PFSK-1 (cell line): Measurements from ENCODE around the gene EID3.

Source experiments
- FOXP2 ChIP-seq: optimal IDR thresholded peaks from 2 replicates; pipeline ENCODE3; 2011; ENCODE audit warnings: borderline replicate concordance, control low read depth, inconsistent platforms; ENCODE audit not compliant: insufficient read depth; ENCODE audit errors: extremely low read length, extremely low read depth
- POLR2AphosphoS5 ChIP-seq: IDR thresholded peaks from 2 replicates; pipeline ENCODE4 v1.6.1; 2012; ENCODE audit warnings: low read depth, mild to moderate bottlenecking, control low read depth, low read length, moderate library complexity
- SIN3A ChIP-seq: IDR thresholded peaks from 2 replicates; pipeline ENCODE4 v1.6.1; 2012; ENCODE audit warnings: mild to moderate bottlenecking, low read length, moderate library complexity, borderline replicate concordance; ENCODE audit not compliant: insufficient read depth
- TAF1 ChIP-seq: IDR thresholded peaks from 2 replicates; pipeline ENCODE4 v1.6.1; 2012; ENCODE audit warnings: low read length, control low read depth, borderline replicate concordance; ENCODE audit not compliant: insufficient read depth
- TF ChIP-seq, protein P1 (sequence below), 2 experiments: IDR thresholded peaks; 2 replicates each; pipeline versions ENCODE4 v1.6.1 to v1.8.0; 2011 to 2012; ENCODE audit warnings: low read depth in 2 of 2, low read length in 2 of 2, control low read depth in 1 of 2, inconsistent platforms in 1 of 2, mild to moderate bottlenecking in 1 of 2, moderate library complexity in 1 of 2; ENCODE audit not compliant: insufficient read depth in 1 of 2

EID3 gene

GRCh38 chr12:104333692-104334255 is 30.2 kb downstream of the EID3 start:
- TF ChIP-seq FOXP2 = no peak
- TF ChIP-seq, protein P1, sequence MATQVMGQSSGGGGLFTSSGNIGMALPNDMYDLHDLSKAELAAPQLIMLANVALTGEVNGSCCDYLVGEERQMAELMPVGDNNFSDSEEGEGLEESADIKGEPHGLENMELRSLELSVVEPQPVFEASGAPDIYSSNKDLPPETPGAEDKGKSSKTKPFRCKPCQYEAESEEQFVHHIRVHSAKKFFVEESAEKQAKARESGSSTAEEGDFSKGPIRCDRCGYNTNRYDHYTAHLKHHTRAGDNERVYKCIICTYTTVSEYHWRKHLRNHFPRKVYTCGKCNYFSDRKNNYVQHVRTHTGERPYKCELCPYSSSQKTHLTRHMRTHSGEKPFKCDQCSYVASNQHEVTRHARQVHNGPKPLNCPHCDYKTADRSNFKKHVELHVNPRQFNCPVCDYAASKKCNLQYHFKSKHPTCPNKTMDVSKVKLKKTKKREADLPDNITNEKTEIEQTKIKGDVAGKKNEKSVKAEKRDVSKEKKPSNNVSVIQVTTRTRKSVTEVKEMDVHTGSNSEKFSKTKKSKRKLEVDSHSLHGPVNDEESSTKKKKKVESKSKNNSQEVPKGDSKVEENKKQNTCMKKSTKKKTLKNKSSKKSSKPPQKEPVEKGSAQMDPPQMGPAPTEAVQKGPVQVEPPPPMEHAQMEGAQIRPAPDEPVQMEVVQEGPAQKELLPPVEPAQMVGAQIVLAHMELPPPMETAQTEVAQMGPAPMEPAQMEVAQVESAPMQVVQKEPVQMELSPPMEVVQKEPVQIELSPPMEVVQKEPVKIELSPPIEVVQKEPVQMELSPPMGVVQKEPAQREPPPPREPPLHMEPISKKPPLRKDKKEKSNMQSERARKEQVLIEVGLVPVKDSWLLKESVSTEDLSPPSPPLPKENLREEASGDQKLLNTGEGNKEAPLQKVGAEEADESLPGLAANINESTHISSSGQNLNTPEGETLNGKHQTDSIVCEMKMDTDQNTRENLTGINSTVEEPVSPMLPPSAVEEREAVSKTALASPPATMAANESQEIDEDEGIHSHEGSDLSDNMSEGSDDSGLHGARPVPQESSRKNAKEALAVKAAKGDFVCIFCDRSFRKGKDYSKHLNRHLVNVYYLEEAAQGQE (IDR thresholded peaks at IDR 0.05; ENCODE audit: insufficient read depth in 1 of 2, low read depth in 2 of 2, low read length in 2 of 2) = no peak
- no peak for TF ChIP-seq TAF1
- no peak for TF ChIP-seq SIN3A
- no peak for TF ChIP-seq POLR2AphosphoS5

GRCh38 chr12:104334581-104334980 is 31.0 kb downstream of the EID3 start:
- TF ChIP-seq TAF1 (no peak), SIN3A (no peak), FOXP2 (no peak), POLR2AphosphoS5 (no peak)
- TF ChIP-seq, protein P1 (IDR thresholded peaks at IDR 0.05; ENCODE audit: insufficient read depth in 1 of 2, low read depth in 2 of 2, low read length in 2 of 2) = no peak

GRCh38 chr12:104336115-104336514 is 32.6 kb downstream of the EID3 start:
- no peak for TF ChIP-seq SIN3A
- TF ChIP-seq, protein P1 (IDR thresholded peaks at IDR 0.05; ENCODE audit: insufficient read depth in 1 of 2, low read depth in 2 of 2, low read length in 2 of 2) = no peak
- TF ChIP-seq FOXP2 = no peak
- TF ChIP-seq TAF1 = no peak
- TF ChIP-seq POLR2AphosphoS5 = no peak

DNA sequence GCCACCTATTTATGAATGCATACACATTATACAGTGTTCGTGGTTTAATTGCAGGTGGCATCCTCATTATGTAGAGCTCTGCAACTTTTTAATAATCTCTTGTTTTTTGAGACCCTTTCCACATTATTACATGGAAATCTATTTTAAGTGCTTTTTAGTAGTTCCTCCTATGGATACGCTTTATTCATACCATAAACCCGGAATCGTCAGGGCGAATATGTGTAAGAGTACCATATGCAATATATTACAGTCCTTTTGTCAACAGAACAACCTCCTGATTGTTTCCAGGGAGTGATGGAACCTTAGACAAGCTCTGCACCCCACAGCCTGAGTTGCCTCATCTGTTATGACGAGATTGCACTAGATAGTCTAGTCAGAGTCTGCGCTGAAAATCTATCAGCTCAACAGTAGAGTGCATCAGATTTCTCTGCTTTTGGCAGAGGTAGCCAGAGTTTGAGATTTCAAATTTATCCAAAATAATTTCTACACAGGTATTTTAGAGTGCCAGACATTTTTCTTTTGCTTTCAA is 33.6 kb downstream of the EID3 start:
- no peak for TF ChIP-seq SIN3A
- no peak for TF ChIP-seq FOXP2
- TF ChIP-seq TAF1 = no peak
- TF ChIP-seq POLR2AphosphoS5 = no peak
- TF ChIP-seq, protein P1 (IDR thresholded peaks at IDR 0.05; ENCODE audit: insufficient read depth in 1 of 2, low read depth in 2 of 2, low read length in 2 of 2) = no peak

DNA sequence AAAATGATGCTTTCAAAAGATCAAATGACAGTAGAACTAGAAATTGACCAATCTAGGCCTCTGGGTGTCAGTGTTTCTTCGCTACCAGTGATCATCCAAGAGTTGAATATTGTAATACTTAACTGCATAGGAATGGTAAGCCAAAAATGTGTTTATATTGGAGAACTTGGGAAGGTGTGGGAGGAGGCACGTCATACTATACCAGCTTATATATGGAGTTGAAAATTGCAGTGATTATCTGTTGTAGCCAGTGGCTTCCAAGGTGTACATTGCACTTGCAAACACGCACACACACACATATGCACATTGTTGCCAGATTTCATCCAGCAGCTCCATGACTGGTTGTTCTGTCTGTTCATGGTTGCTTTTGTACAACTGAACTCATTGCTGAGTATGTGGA is 36.1 kb downstream of the EID3 start:
- TF ChIP-seq, protein P1 (IDR thresholded peaks at IDR 0.05; ENCODE audit: insufficient read depth in 1 of 2, low read depth in 2 of 2, low read length in 2 of 2) = no peak
- TF ChIP-seq POLR2AphosphoS5 (no peak), TAF1 (no peak), FOXP2 (no peak), SIN3A (no peak)
